K562 (cell line): ENCODE results near the gene ANXA3. TPM values are rescaled to one million over a fixed set of nuclear protein-coding genes. Genes with fewer than 3 reads are reported as not detected.

Source experiments
- CREB5 ChIP-seq: fragments of 250-450 bp; sonication (Bioruptor Pico); IDR thresholded peaks from 2 replicates; pipeline ENCODE4 v1.5.0; 2020; ENCODE audit warnings: mild to moderate bottlenecking
- E2F1 ChIP-seq: sonication (generic); formaldehyde crosslinking; IDR thresholded peaks from 2 replicates; pipeline ENCODE4 v1.8.1; 2023; ENCODE audit warnings: mild to moderate bottlenecking, missing genetic modification reagents, moderate library complexity
- GABPB1 ChIP-seq: sonication (generic); formaldehyde crosslinking; IDR thresholded peaks from 2 replicates; pipeline ENCODE4 v1.8.0; 2022; ENCODE audit warnings: mild to moderate bottlenecking, missing genetic modification reagents
- JUN ChIP-seq, 2 experiments: sonication (generic) in 1 of 2; formaldehyde crosslinking in 1 of 2; IDR thresholded peaks; 2 replicates each; pipeline versions ENCODE4 v1.6.1 to v1.8.0; 2012 to 2022; ENCODE audit warnings: borderline replicate concordance in 2 of 2, mild to moderate bottlenecking in 2 of 2, improper control_type of control experiment in 1 of 2, low read depth in 1 of 2, low read length in 1 of 2, missing genetic modification reagents in 1 of 2
- KAT8 ChIP-seq: fragments of 450-650 bp; IDR thresholded peaks from 2 replicates; pipeline ENCODE4 v1.6.1; 2016; ENCODE audit warnings: low read depth, mild to moderate bottlenecking
- MCM7 ChIP-seq, 2 experiments: fragments of 450-650 bp; IDR thresholded peaks; 2 replicates each; pipeline ENCODE4 v1.6.1; 2016 to 2018
- MEF2A ChIP-seq: IDR thresholded peaks from 2 replicates; pipeline ENCODE4 v1.6.1; 2011; ENCODE audit warnings: low read depth, mild to moderate bottlenecking, low read length, moderate library complexity; ENCODE audit not compliant: control insufficient read depth
- NCOA1 ChIP-seq: fragments of 450-650 bp; IDR thresholded peaks from 2 replicates; pipeline ENCODE4 v1.6.1; 2016; ENCODE audit warnings: low read depth
- NCOR1 ChIP-seq: fragments of 450-650 bp; IDR thresholded peaks from 2 replicates; pipeline ENCODE4 v1.6.1; 2016; ENCODE audit warnings: mild to moderate bottlenecking, moderate library complexity
- OTX1 ChIP-seq: fragments of 450-650 bp; formaldehyde crosslinking; IDR thresholded peaks from 2 replicates; pipeline ENCODE4 v1.4.0; 2022; ENCODE audit warnings: mild to moderate bottlenecking
- POLR2G ChIP-seq: fragments of 200-400 bp; formaldehyde crosslinking; IDR thresholded peaks from 2 replicates; pipeline ENCODE4 v1.6.1; 2017; ENCODE audit warnings: low read depth, mild to moderate bottlenecking, antibody characterized with exemption, low read length, moderate library complexity
- RBFOX2 ChIP-seq: fragments of 200-400 bp; formaldehyde crosslinking; IDR thresholded peaks from 2 replicates; pipeline ENCODE4 v1.6.1; 2017; ENCODE audit warnings: low read depth, mild to moderate bottlenecking, low read length, moderate library complexity
- RBM14 ChIP-seq: fragments of 200-400 bp; formaldehyde crosslinking; IDR thresholded peaks from 2 replicates; pipeline ENCODE4 v1.6.1; 2018; ENCODE audit warnings: low read depth, mild to moderate bottlenecking, low read length, moderate library complexity, borderline replicate concordance; ENCODE audit not compliant: insufficient read depth
- SRSF3 ChIP-seq: fragments of 200-400 bp; formaldehyde crosslinking; IDR thresholded peaks from 2 replicates; pipeline ENCODE4 v1.6.1; 2016; ENCODE audit warnings: mild to moderate bottlenecking, low read length, moderate library complexity; ENCODE audit not compliant: insufficient read depth
- STAT6 ChIP-seq: sonication (generic); formaldehyde crosslinking; IDR thresholded peaks from 2 replicates; pipeline ENCODE4 v1.8.1; 2023; ENCODE audit warnings: mild to moderate bottlenecking, missing genetic modification reagents
- TCF7 ChIP-seq: sonication (generic); IDR thresholded peaks from 2 replicates; pipeline ENCODE4 v1.6.1; 2016; ENCODE audit warnings: antibody characterized with exemption, borderline replicate concordance
- TRIM28 ChIP-seq: fragments of 450-650 bp; IDR thresholded peaks from 2 replicates; pipeline ENCODE4 v1.6.1; 2017
- WHSC1 ChIP-seq: IDR thresholded peaks from one replicate; pipeline ENCODE4 v1.6.1; 2012; ENCODE audit warnings: low read length, control low read depth, inconsistent platforms
- ZNF239 ChIP-seq: fragments of 250-450 bp; sonication (Bioruptor Pico); IDR thresholded peaks from 2 replicates; pipeline ENCODE4 v1.4.0; 2020; ENCODE audit warnings: mild to moderate bottlenecking
- ZNF57 ChIP-seq: fragments of 450-650 bp; formaldehyde crosslinking; IDR thresholded peaks from 2 replicates; pipeline ENCODE4 v1.4.0; 2020; ENCODE audit warnings: mild to moderate bottlenecking, moderate library complexity
- ZNF639 ChIP-seq, 2 experiments: fragments of 200-800 bp in 1 of 2; sonication (Bioruptor generic) in 1 of 2; sonication (generic) in 1 of 2; formaldehyde crosslinking in 1 of 2; IDR thresholded peaks in 1 of 2; conservative IDR thresholded peaks in 1 of 2; 2 replicates each; pipeline versions ENCODE4 v1.5.0 to v1.6.1; 2016 to 2020; ENCODE audit warnings: missing compliant biosample characterization in 1 of 2, missing genetic modification characterization in 1 of 2, missing genetic modification reagents in 1 of 2
- ZNF764 ChIP-seq: fragments of 250-450 bp; sonication (Bioruptor Pico); IDR thresholded peaks from 2 replicates; pipeline ENCODE4 v1.4.0; 2020; ENCODE audit warnings: low read depth, mild to moderate bottlenecking, moderate library complexity
- ZSCAN29 ChIP-seq: fragments of 450-650 bp; IDR thresholded peaks from 2 replicates; pipeline ENCODE4 v1.6.1; 2017
- polyA plus RNA-seq, 8 experiments: library from polyadenylated mRNA; depleted of rRNA in 4 of 8; stranded (reverse) in 5 of 8; unstranded in 3 of 8; fragments of >200 nt; fragmentation: Nextera tagmentation in 2 of 8; fragmentation: Illumina TruSeq in 1 of 8; extraction: Ambion mirVana in 2 of 8; extraction: Trizol in 1 of 8; gene quantifications; 2 replicates each; pipeline versions ENCODE4 v1.2.1 to v1.2.3, GENCODE V29; 2011 to 2014; ENCODE audit warnings: inconsistent platforms in 1 of 8, missing spikeins in 1 of 8
- total RNA-seq, 7 experiments: library from RNA; depleted of rRNA in 6 of 7; stranded (reverse); fragments of >200 nt in 6 of 7; fragmentation: Illumina TruSeq in 2 of 7; extraction: Trizol in 2 of 7; gene quantifications; 2 replicates each; pipeline versions ENCODE4 v1.2.1 to v1.2.3, GENCODE V29; 2011 to 2021; ENCODE audit warnings: low replicate concordance in 1 of 7

ANXA3 gene
- total and polyA plus RNA-seq, 9 of the 15 experiments (the other 6 are each of a cell fraction or from before 2014, with no cell fraction given) = 6.3 to 15.5 (median 9.8) TPM

GRCh38 chr4:78621395-78621794 lies 69.8 kb downstream of the ANXA3 start (continued):
- 0 out of 2 replicates have a peak, but pooled peaks have one; percentile 28 for TF ChIP-seq MEF2A
- TF ChIP-seq RBM14 = no peak
- 0 out of 2 replicates have a peak, but pooled peaks have one; percentile 45 for TF ChIP-seq E2F1
- 0 out of 2 replicates have a peak, but pooled peaks have one; percentile 26 for TF ChIP-seq GABPB1
- TF ChIP-seq JUN (IDR thresholded peaks at IDR 0.05; ENCODE audit: borderline replicate concordance, low read depth, low read length) = 0 out of 2 replicates have a peak, but pooled peaks have one; percentile 15
- no peak for TF ChIP-seq JUN (CRISPR knock-in tag; IDR thresholded peaks at IDR 0.05; ENCODE audit: borderline replicate concordance)
- no peak for TF ChIP-seq MCM7 (IDR thresholded peaks at IDR 0.05)
- no peak for TF ChIP-seq KAT8
- TF ChIP-seq STAT6 (CRISPR knock-in tag) = no peak
- no peak for TF ChIP-seq ZNF764
- TF ChIP-seq ZNF239 = no peak
- TF ChIP-seq TCF7 = peak; percentile 62; the same call in 1 of the 2 replicates
- TF ChIP-seq TRIM28 = no peak
- no peak for TF ChIP-seq ZSCAN29
- TF ChIP-seq CREB5 (CRISPR knock-in tag) = no peak
- TF ChIP-seq ZNF639 (CRISPR knock-in tag; conservative IDR thresholded peaks at IDR 0.05 in 1 of 2, IDR thresholded peaks at IDR 0.05 in 1 of 2) = peak in 1 of 2 experiments; percentile 41; a peak in 1 of 4 replicates
- peak; percentile 93 for TF ChIP-seq NCOR1
- peak; percentile 63; the same call in 1 of the 2 replicates for TF ChIP-seq NCOA1
- TF ChIP-seq RBFOX2 = no peak
- no peak for TF ChIP-seq POLR2G
- no peak for TF ChIP-seq SRSF3
- no peak for TF ChIP-seq ZNF57 (CRISPR knock-in tag)
- no peak for TF ChIP-seq OTX1 (CRISPR knock-in tag)
- TF ChIP-seq WHSC1 = no peak
